Vagina (tissue), 2 donors: Measurements from ENCODE around the gene TUT7. TPM values are rescaled to one million over a fixed set of nuclear protein-coding genes. Genes with fewer than 3 reads are reported as not detected.

Source experiments
- DNase-seq, 2 donors: peaks; one replicate each; pipeline ENCODE4 v3.0.0-alpha.2; 2017; ENCODE audit errors: extremely low spot score in 2 of 2
- H3K27ac ChIP-seq: fragments of 200-600 bp; sonication (generic); one replicate; pipeline ENCODE4 v1.5.1; 2019
- H3K27me3 ChIP-seq: fragments of 200-600 bp; sonication (generic); one replicate; pipeline ENCODE4 v1.5.1; 2019
- H3K36me3 ChIP-seq, 2 donors: fragments of 200-600 bp; sonication (generic); one replicate each; pipeline ENCODE4 v1.5.1; 2017 to 2019
- H3K4me1 ChIP-seq: fragments of 200-600 bp; sonication (generic); one replicate; pipeline ENCODE4 v1.5.1; 2019
- H3K4me3 ChIP-seq, 2 donors: fragments of 200-600 bp; sonication (generic); 1 replicate in 1 of 2; 2 replicates in 1 of 2; pipeline ENCODE4 v1.5.1; 2016 to 2019
- H3K9me3 ChIP-seq: fragments of 200-600 bp; sonication (generic); one replicate; pipeline ENCODE4 v1.5.1; 2019
- CTCF ChIP-seq, 3 experiments: fragments of 450-650 bp in 2 of 3; fragments of 200-600 bp in 1 of 3; sonication (generic) in 1 of 3; IDR thresholded peaks; one replicate each; pipeline ENCODE4 v1.5.1; 2017 to 2019; ENCODE audit warnings: antibody characterized with exemption in 3 of 3, mild to moderate bottlenecking in 2 of 3, moderate library complexity in 2 of 3
- POLR2A ChIP-seq, 2 donors: fragments of 450-650 bp; IDR thresholded peaks; one replicate each; pipeline ENCODE4 v1.6.1; 2017; ENCODE audit warnings: antibody characterized with exemption in 2 of 2, mild to moderate bottlenecking in 2 of 2, moderate library complexity in 2 of 2
- POLR2AphosphoS5 ChIP-seq, 2 donors: sonication (generic); formaldehyde crosslinking; IDR thresholded peaks; one replicate each; pipeline ENCODE4 v1.9.0; 2017; ENCODE audit warnings: antibody characterized with exemption in 2 of 2, mild to moderate bottlenecking in 2 of 2, low read depth in 1 of 2; ENCODE audit not compliant: insufficient read depth in 1 of 2
- intact Hi-C: fragments of 100-400 bp; cut with DNase I; formaldehyde crosslinking; loops from one replicate; pipeline ENCODE4 v1.15.1; 2023
- total RNA-seq: library from RNA; depleted of rRNA; stranded (reverse); fragments of >200 nt; gene quantifications from one replicate; pipeline ENCODE4 v1.2.3, GENCODE V29; 2016

TUT7 gene
- total RNA-seq, 1 donor from 2014 or later, result 72.4 TPM

- TF ChIP-seq POLR2A (IDR thresholded peaks at IDR 0.05) (no peak), CTCF (IDR thresholded peaks at IDR 0.05) (no peak), POLR2AphosphoS5 (IDR thresholded peaks at IDR 0.05; ENCODE audit: insufficient read depth in 1 of 2, low read depth in 1 of 2) (no peak)
- Histone ChIP-seq H3K4me1 (no peaks in the 10 kb centered on the region), H3K36me3 (peaks cover 6 to 77% of the 10 kb centered on the region in 2 donors), H3K27me3 (no peaks in the 10 kb centered on the region), H3K9me3 (no peaks in the 10 kb centered on the region), H3K4me3 (no peak overlapping the region), H3K27ac (no peak overlapping the region)
- intact Hi-C loops, result no loop called here
- no peak for DNase-seq
Measured at GRCh38 chr9:86340356-86341006, 13.7 kb downstream of the TUT7 start.

- DNase-seq, result no peak
- no peaks in the 10 kb centered on the region for H3K27me3 ChIP-seq
- no peaks in the 10 kb centered on the region for H3K4me1 ChIP-seq
- H3K4me3 ChIP-seq, result no peak overlapping the region
- no peak for TF ChIP-seq POLR2A (IDR thresholded peaks at IDR 0.05)
- no peak for TF ChIP-seq POLR2AphosphoS5 (IDR thresholded peaks at IDR 0.05; ENCODE audit: insufficient read depth in 1 of 2, low read depth in 1 of 2)
- TF ChIP-seq CTCF (IDR thresholded peaks at IDR 0.05), result no peak
- H3K9me3 ChIP-seq, result no peaks in the 10 kb centered on the region
- peaks cover 0 to 68% of the 10 kb centered on the region in 2 donors for H3K36me3 ChIP-seq
- intact Hi-C loops, result no loop called here
- no peak overlapping the region for H3K27ac ChIP-seq
Measured at GRCh38 chr9:86337469-86338108, 16.6 kb downstream of the TUT7 start.

DNA sequence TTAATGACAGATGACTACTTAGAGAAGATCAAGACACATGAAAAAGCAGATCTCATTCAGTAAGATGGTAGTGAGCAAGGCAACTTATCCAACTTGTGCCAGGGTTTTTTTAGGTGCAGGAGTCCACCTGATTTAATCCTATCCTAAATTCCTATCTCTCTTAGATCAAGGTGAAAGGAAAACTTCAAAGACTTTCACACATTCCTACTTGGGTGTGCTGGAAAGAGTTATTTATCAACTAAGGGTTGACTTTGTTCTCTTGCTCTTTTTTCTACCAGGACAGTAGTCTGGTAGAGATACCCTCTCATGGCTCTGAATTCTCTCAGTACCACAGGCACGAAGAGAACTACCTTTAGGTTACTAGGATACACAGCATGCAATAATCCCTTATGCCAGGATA, 18.2 kb downstream of the TUT7 start:
- Histone ChIP-seq H3K36me3 (peaks cover 0 to 57% of the 10 kb centered on the region in 2 donors), H3K27ac (no peak overlapping the region)
- intact Hi-C loops, result no loop called here

GRCh38 chr9:86333651-86334050, 20.6 kb downstream of the TUT7 start:
- Histone ChIP-seq H3K4me1 (no peaks in the 10 kb centered on the region), H3K27ac (no peak overlapping the region), H3K36me3 (peaks cover 0 to 53% of the 10 kb centered on the region in 2 donors), H3K4me3 (no peak overlapping the region), H3K27me3 (no peaks in the 10 kb centered on the region), H3K9me3 (no peaks in the 10 kb centered on the region)
- no peak for TF ChIP-seq CTCF (IDR thresholded peaks at IDR 0.05)
- TF ChIP-seq POLR2A (IDR thresholded peaks at IDR 0.05), result no peak
- no peak for TF ChIP-seq POLR2AphosphoS5 (IDR thresholded peaks at IDR 0.05; ENCODE audit: insufficient read depth in 1 of 2, low read depth in 1 of 2)
- intact Hi-C loops, result no loop called here
- no peak for DNase-seq

More for the DNA sequence above, 18.2 kb downstream of the TUT7 start:
- TF ChIP-seq POLR2AphosphoS5 (IDR thresholded peaks at IDR 0.05; ENCODE audit: insufficient read depth in 1 of 2, low read depth in 1 of 2) (no peak), CTCF (IDR thresholded peaks at IDR 0.05) (no peak), POLR2A (IDR thresholded peaks at IDR 0.05) (no peak)
- Histone ChIP-seq H3K4me1 (no peaks in the 10 kb centered on the region), H3K27me3 (no peaks in the 10 kb centered on the region), H3K9me3 (no peaks in the 10 kb centered on the region), H3K4me3 (no peak overlapping the region)
- DNase-seq, result no peak

- Histone ChIP-seq H3K27ac (no peak overlapping the region), H3K27me3 (no peaks in the 10 kb centered on the region), H3K9me3 (no peaks in the 10 kb centered on the region), H3K4me3 (no peak overlapping the region), H3K36me3 (peaks cover 0 to 59% of the 10 kb centered on the region in 2 donors), H3K4me1 (no peaks in the 10 kb centered on the region)
- TF ChIP-seq POLR2A (IDR thresholded peaks at IDR 0.05), result no peak
- TF ChIP-seq CTCF (IDR thresholded peaks at IDR 0.05), result no peak
- no peak for TF ChIP-seq POLR2AphosphoS5 (IDR thresholded peaks at IDR 0.05; ENCODE audit: insufficient read depth in 1 of 2, low read depth in 1 of 2)
- intact Hi-C loops, result no loop called here
- no peak for DNase-seq
Measured at GRCh38 chr9:86330186-86330585, 24.0 kb downstream of the TUT7 start.
